ENCODE data around the gene C10orf143.
"Not testable (repeated sequence)": the region's sequence is repeated elsewhere in the genome, so short reads cannot be mapped to it uniquely, and the experiment has no call there.

The C10orf143 gene

GRCh38 chr10:130041451-130042371, 68.9 kb downstream of the C10orf143 start:
- in situ Hi-C loops (cut with HindIII; ENCODE audit: low pct_ligation_motif_present, low pct_unique_long_range_greater_than_20kb, low sequenced_read_pairs) = no loop called here
- DNase-seq = no peak

- in situ Hi-C loops (cut with HindIII; ENCODE audit: low pct_ligation_motif_present, low pct_unique_long_range_greater_than_20kb, low sequenced_read_pairs) = no loop called here
- DNase-seq = no peak
Measured at GRCh38 chr10:130040817-130041330, 69.8 kb downstream of the C10orf143 start.

GRCh38 chr10:130040351-130040750, 70.3 kb downstream of the C10orf143 start:
- no peak for DNase-seq
- in situ Hi-C loops (cut with HindIII; ENCODE audit: low pct_ligation_motif_present, low pct_unique_long_range_greater_than_20kb, low sequenced_read_pairs) = no loop called here

GRCh38 chr10:130039141-130039540, 71.5 kb downstream of the C10orf143 start:
- in situ Hi-C loops (cut with HindIII; ENCODE audit: low pct_ligation_motif_present, low pct_unique_long_range_greater_than_20kb, low sequenced_read_pairs) = no loop called here
- no peak for DNase-seq

- in situ Hi-C loops (cut with HindIII; ENCODE audit: low pct_ligation_motif_present, low pct_unique_long_range_greater_than_20kb, low sequenced_read_pairs) = no loop called here
- DNase-seq = no peak
Measured at GRCh38 chr10:130038611-130039109, 72.0 kb downstream of the C10orf143 start.

- in situ Hi-C loops (cut with HindIII; ENCODE audit: low pct_ligation_motif_present, low pct_unique_long_range_greater_than_20kb, low sequenced_read_pairs) = no loop called here
Measured at GRCh38 chr10:130038019-130038555, 72.5 kb downstream of the C10orf143 start.

GRCh38 chr10:130037169-130037661, 73.4 kb downstream of the C10orf143 start:
- no peak for DNase-seq
- in situ Hi-C loops (cut with HindIII; ENCODE audit: low pct_ligation_motif_present, low pct_unique_long_range_greater_than_20kb, low sequenced_read_pairs) = no loop called here

More at GRCh38 chr10:130038019-130038555, 72.5 kb downstream of the C10orf143 start:
- DNase-seq = no peak

GRCh38 chr10:130036296-130037065, 74.1 kb downstream of the C10orf143 start:
- in situ Hi-C loops (cut with HindIII; ENCODE audit: low pct_ligation_motif_present, low pct_unique_long_range_greater_than_20kb, low sequenced_read_pairs) = no loop called here

GRCh38 chr10:130029209-130029608, 81.4 kb downstream of the C10orf143 start:
- DNase-seq = no peak
- in situ Hi-C loops (cut with HindIII; ENCODE audit: low pct_ligation_motif_present, low pct_unique_long_range_greater_than_20kb, low sequenced_read_pairs) = no loop called here

More at GRCh38 chr10:130036296-130037065, 74.1 kb downstream of the C10orf143 start:
- no peak for DNase-seq

- in situ Hi-C loops (cut with HindIII; ENCODE audit: low pct_ligation_motif_present, low pct_unique_long_range_greater_than_20kb, low sequenced_read_pairs) = no loop called here
- DNase-seq = no peak
Measured at GRCh38 chr10:130028465-130028819, 82.2 kb downstream of the C10orf143 start.

- in situ Hi-C loops (cut with HindIII; ENCODE audit: low pct_ligation_motif_present, low pct_unique_long_range_greater_than_20kb, low sequenced_read_pairs) = no loop called here
- DNase-seq = no peak
Measured at GRCh38 chr10:130027716-130028464, 82.7 kb downstream of the C10orf143 start.

GRCh38 chr10:130026670-130027456, 83.8 kb downstream of the C10orf143 start:
- DNase-seq = no peak
- in situ Hi-C loops (cut with HindIII; ENCODE audit: low pct_ligation_motif_present, low pct_unique_long_range_greater_than_20kb, low sequenced_read_pairs) = no loop called here

GRCh38 chr10:130025811-130026485, 84.7 kb downstream of the C10orf143 start:
- in situ Hi-C loops (cut with HindIII; ENCODE audit: low pct_ligation_motif_present, low pct_unique_long_range_greater_than_20kb, low sequenced_read_pairs) = no loop called here

GRCh38 chr10:130025326-130025725, 85.3 kb downstream of the C10orf143 start:
- in situ Hi-C loops (cut with HindIII; ENCODE audit: low pct_ligation_motif_present, low pct_unique_long_range_greater_than_20kb, low sequenced_read_pairs) = no loop called here
- no peak for DNase-seq

More at GRCh38 chr10:130025811-130026485, 84.7 kb downstream of the C10orf143 start:
- no peak for DNase-seq

GRCh38 chr10:130024779-130025325, 85.8 kb downstream of the C10orf143 start:
- no peak for DNase-seq
- in situ Hi-C loops (cut with HindIII; ENCODE audit: low pct_ligation_motif_present, low pct_unique_long_range_greater_than_20kb, low sequenced_read_pairs) = no loop called here

- DNase-seq; in situ Hi-C loops (cut with HindIII; ENCODE audit: low pct_ligation_motif_present, low pct_unique_long_range_greater_than_20kb, low sequenced_read_pairs): not testable (repeated sequence)
Measured at GRCh38 chr10:130024326-130024725, 86.3 kb downstream of the C10orf143 start.

All from ACHN (cell line).